Tibial nerve (tissue), 4 donors: ENCODE results near the gene TAGLN2. TPM values are rescaled to one million over a fixed set of nuclear protein-coding genes. Genes with fewer than 3 reads are reported as not detected.

Source experiments
- DNase-seq, 2 donors: peaks; one replicate each; pipeline ENCODE4 v3.0.0-alpha.2; 2019; ENCODE audit warnings: low spot score in 2 of 2
- H3K27ac ChIP-seq, 4 donors: fragments of 200-600 bp; sonication (generic) in 3 of 4; one replicate each; pipeline ENCODE4 v1.5.1; 2017 to 2019; ENCODE audit warnings: mild to moderate bottlenecking in 1 of 4
- H3K27me3 ChIP-seq, 2 donors: fragments of 200-600 bp; sonication (generic) in 1 of 2; one replicate each; pipeline versions ENCODE4 v1.5.1 to v1.6.0; 2017 to 2019
- H3K36me3 ChIP-seq, 3 donors: fragments of 200-600 bp; sonication (generic); one replicate each; pipeline ENCODE4 v1.5.1; 2018 to 2019
- H3K4me1 ChIP-seq, 4 donors: fragments of 200-600 bp; sonication (generic) in 3 of 4; one replicate each; pipeline ENCODE4 v1.5.1; 2017 to 2019
- H3K4me3 ChIP-seq, 4 donors: fragments of 200-600 bp; sonication (generic) in 3 of 4; one replicate each; pipeline ENCODE4 v1.5.1; 2017 to 2019; ENCODE audit warnings: mild to moderate bottlenecking in 1 of 4, moderate library complexity in 1 of 4
- H3K9me3 ChIP-seq, 4 donors: fragments of 200-600 bp; sonication (generic) in 3 of 4; one replicate each; pipeline ENCODE4 v1.5.1; 2017 to 2019
- CTCF ChIP-seq, 5 experiments: fragments of 200-600 bp in 3 of 5; fragments of 450-650 bp in 2 of 5; sonication (generic) in 3 of 5; IDR thresholded peaks; one replicate each; pipeline ENCODE4 v1.5.1; 2016 to 2019; ENCODE audit warnings: antibody characterized with exemption in 5 of 5, mild to moderate bottlenecking in 3 of 5, moderate library complexity in 2 of 5
- EP300 ChIP-seq, 2 donors: sonication (generic); formaldehyde crosslinking; IDR thresholded peaks; one replicate each; pipeline ENCODE4 v1.6.1; 2017; ENCODE audit warnings: antibody characterized with exemption in 2 of 2, mild to moderate bottlenecking in 1 of 2
- POLR2A ChIP-seq, 2 donors: fragments of 450-650 bp; IDR thresholded peaks; one replicate each; pipeline ENCODE4 v1.6.1; 2017; ENCODE audit warnings: antibody characterized with exemption in 2 of 2, mild to moderate bottlenecking in 2 of 2, moderate library complexity in 2 of 2
- WGBS, 2 donors: methylation state at CpG; one replicate each; pipeline ENCODE4 v1.1.5; 2018; 5-methylcytosine and 5-hydroxymethylcytosine counted together
- total RNA-seq, 4 donors: library from RNA; depleted of rRNA; stranded (reverse); fragments of >200 nt; gene quantifications; one replicate each; pipeline ENCODE4 v1.1.0, GENCODE V29; 2016

TAGLN2 gene
- total RNA-seq, 4 donors from 2014 or later, result 149 to 205 (median 168) TPM

GRCh38 chr1:159955456-159955855 is 30.1 kb upstream of the TAGLN2 start:
- Histone ChIP-seq H3K4me3 (no peak overlapping the region), H3K27me3 (peaks cover 0 to 14% of the 10 kb centered on the region in 2 donors), H3K4me1 (no peaks in the 10 kb centered on the region), H3K9me3 (no peaks in the 10 kb centered on the region), H3K36me3 (no peaks in the 10 kb centered on the region), H3K27ac (no peak overlapping the region)
- no peak for DNase-seq
- WGBS, 2 donors, result 72 to 81% methylated on average over 3 of the region's 3 CpGs
- no peak for TF ChIP-seq POLR2A (IDR thresholded peaks at IDR 0.05)
- no peak for TF ChIP-seq CTCF (IDR thresholded peaks at IDR 0.05)
- TF ChIP-seq EP300 (IDR thresholded peaks at IDR 0.05), result no peak

- TF ChIP-seq POLR2A (IDR thresholded peaks at IDR 0.05) (no peak), EP300 (IDR thresholded peaks at IDR 0.05) (no peak), CTCF (IDR thresholded peaks at IDR 0.05) (no peak)
- H3K27ac ChIP-seq, result no peak within 1 kb of the TSS
- no peak for DNase-seq
- peaks cover 0 to 14% of the 10 kb centered on the region in 2 donors for H3K27me3 ChIP-seq
- no peaks in the 10 kb centered on the region for H3K9me3 ChIP-seq
- no peaks in the 10 kb centered on the region for H3K36me3 ChIP-seq
- no peak within 1 kb of the TSS for H3K4me3 ChIP-seq
- no peaks in the 10 kb centered on the region for H3K4me1 ChIP-seq
- 56 to 59% methylated on average over 10 to 11 of the region's 11 CpGs for WGBS, 2 donors
Observed at GRCh38 chr1:159953536-159954515, 28.5 kb upstream of the TAGLN2 start, which contains the start of gene SLAMF9. SLAMF9 (minus strand) TSS chr1:159954237; CDS start chr1:159954137, 100 bp downstream.

GRCh38 chr1:159952932-159953331 is 27.6 kb upstream of the TAGLN2 start:
- Histone ChIP-seq H3K27ac (no peak overlapping the region), H3K27me3 (peaks cover 0 to 14% of the 10 kb centered on the region in 2 donors)
- 86 to 90% methylated on average over 5 of the region's 5 CpGs for WGBS, 2 donors

GRCh38 chr1:159951551-159951950 is 26.2 kb upstream of the TAGLN2 start:
- WGBS, 2 donors, result 76 to 77% methylated on average over 1 of the region's 1 CpG
- TF ChIP-seq EP300 (IDR thresholded peaks at IDR 0.05) (no peak), POLR2A (IDR thresholded peaks at IDR 0.05) (no peak), CTCF (IDR thresholded peaks at IDR 0.05) (no peak)

More at GRCh38 chr1:159952932-159953331, 27.6 kb upstream of the TAGLN2 start:
- no peak for TF ChIP-seq EP300 (IDR thresholded peaks at IDR 0.05)
- no peaks in the 10 kb centered on the region for H3K4me1 ChIP-seq
- no peak for DNase-seq
- H3K36me3 ChIP-seq, result no peaks in the 10 kb centered on the region
- H3K4me3 ChIP-seq, result no peak overlapping the region
- H3K9me3 ChIP-seq, result no peaks in the 10 kb centered on the region

GRCh38 chr1:159951016-159951415 is 25.7 kb upstream of the TAGLN2 start:
- H3K27ac ChIP-seq, result no peak overlapping the region
- WGBS, 2 donors, result 71 to 73% methylated on average over 2 of the region's 2 CpGs
- H3K27me3 ChIP-seq, result peaks cover 0 to 14% of the 10 kb centered on the region in 2 donors
- no peaks in the 10 kb centered on the region for H3K9me3 ChIP-seq
- no peak overlapping the region for H3K4me3 ChIP-seq
- H3K36me3 ChIP-seq, result no peaks in the 10 kb centered on the region
- DNase-seq, result no peak
- peaks cover 0 to under 1% (median 0%) of the 10 kb centered on the region in 4 donors for H3K4me1 ChIP-seq
- no peak for TF ChIP-seq POLR2A (IDR thresholded peaks at IDR 0.05)
- TF ChIP-seq CTCF (IDR thresholded peaks at IDR 0.05), result no peak

More at GRCh38 chr1:159951551-159951950, 26.2 kb upstream of the TAGLN2 start:
- Histone ChIP-seq H3K4me3 (no peak overlapping the region), H3K4me1 (no peaks in the 10 kb centered on the region), H3K9me3 (no peaks in the 10 kb centered on the region), H3K27me3 (peaks cover 0 to 14% of the 10 kb centered on the region in 2 donors), H3K36me3 (no peaks in the 10 kb centered on the region), H3K27ac (no peak overlapping the region)
- no peak for DNase-seq
